Measurements from ENCODE around the gene METRN. TPM values are rescaled to one million over a fixed set of nuclear protein-coding genes. Genes with fewer than 3 reads are reported as not detected.
A peak's percentile ranks its signal among the peaks of the same experiment; 100 is the strongest.

The METRN gene
- total and polyA plus RNA-seq, 2 of the 4 experiments (the other 2 are of a cell fraction), result 6.1 to 48.2 TPM

- Histone ChIP-seq H3K9me3 (ENCODE audit: control insufficient read depth, insufficient read depth, low read length) (no peaks in the 10 kb centered on the region), H3K9me1 (ENCODE audit: insufficient read depth, low read length) (peaks cover 2% of the 10 kb centered on the region; the same call in 1 of the 2 replicates), H4K5ac (ENCODE audit: low read depth, low read length) (peak overlapping the region; percentile 62), H3K27ac (ENCODE audit: insufficient read depth, low read length) (peak overlapping the region; percentile 76; the same call in 1 of the 2 replicates), H2BK15ac (ENCODE audit: low read depth, low read length) (peak overlapping the region; percentile 80; the same call in 1 of the 3 replicates), H2AK9ac (replicated peaks; ENCODE audit: low read depth, low read length, poor library complexity) (peak overlapping the region; percentile 99), H3K36me3 (ENCODE audit: control insufficient read depth, insufficient read depth, low read length) (peaks cover 9% of the 10 kb centered on the region; the same call in 1 of the 2 replicates), H3K18ac (ENCODE audit: low read depth, low read length) (peak overlapping the region; percentile 50; the same call in 1 of the 2 replicates), H2BK20ac (ENCODE audit: low read depth, low read length) (no peak overlapping the region), H3K56ac (ENCODE audit: extremely low read depth, insufficient read depth, low read length) (no peak overlapping the region), H2AFZ (replicated peaks; ENCODE audit: low read length, poor library complexity) (peak overlapping the region; percentile 93), H3K23ac (ENCODE audit: low read depth, low read length) (peak overlapping the region; percentile 99), H4K91ac (ENCODE audit: insufficient read depth, low read depth, low read length) (peak overlapping the region; percentile 96), H3K9ac (ENCODE audit: low read depth, low read length) (peak overlapping the region; percentile 90), H3K27me3 (ENCODE audit: control insufficient read depth, insufficient read depth, low read length) (no peaks in the 10 kb centered on the region), H3K4me1 (ENCODE audit: control insufficient read depth, insufficient read depth, low read length) (peaks cover 6% of the 10 kb centered on the region), H3K4ac (ENCODE audit: low read depth, low read length) (peak overlapping the region; percentile 98), H4K8ac (ENCODE audit: low read depth in 2 of 2, low read length in 2 of 2) (peak overlapping the region; percentile 96 to 100), H3K79me1 (ENCODE audit: low read depth in 1 of 2, low read length in 2 of 2) (peaks cover 0 to 5% of the 10 kb centered on the region in 2 experiments; a peak in 1 of 4 replicates), H4K20me1 (ENCODE audit: insufficient read depth, low read length) (peaks cover 4% of the 10 kb centered on the region), H3K4me2 (ENCODE audit: low read depth, low read length) (peak overlapping the region; percentile 98), H2BK120ac (ENCODE audit: low read depth, low read length) (peak overlapping the region; percentile 60), H2AK5ac (ENCODE audit: low read depth, low read length) (peak overlapping the region; percentile 100), H3K4me3 (ENCODE audit: insufficient read depth, low read depth, low read length) (peak overlapping the region; percentile 62), H3K14ac (replicated peaks; ENCODE audit: low read depth, low read length) (peak overlapping the region; percentile 99), H2BK5ac (ENCODE audit: low read depth, low read length, poor library complexity, severe bottlenecking) (no peak overlapping the region)
- 0% methylated on average over 35 of the region's 61 CpGs; no CpG with 5 or more reads in 1 of the 2 experiments for WGBS, 2 experiments (ENCODE audit: extremely low coverage in 2 of 2, insufficient read length in 1 of 2)
- dilution Hi-C loops (cut with HindIII; ENCODE audit: low sequenced_read_pairs, unreplicated experiment), result no loop called here
- CTCF ChIA-PET, result no interaction called here
- ATAC-seq (ENCODE audit: low read depth) (peak; percentile 4), DNase-seq (no peak)
- in situ Hi-C loops (cut with MboI; ENCODE audit: low sequenced_read_pairs), result no loop called here
- peak; percentile 16; the same call in 1 of the 2 replicates for TF ChIP-seq USF2 (IDR thresholded peaks at IDR 0.05; ENCODE audit: low read depth, low read length)
- TF ChIP-seq SMC3 (IDR thresholded peaks at IDR 0.05; ENCODE audit: low read depth, low read length), result no peak
- TF ChIP-seq POLR2A (IDR thresholded peaks at IDR 0.05; ENCODE audit: low read depth, low read length), result peak; percentile 20; the same call in 1 of the 2 replicates
- POLR2A ChIA-PET (ENCODE audit: unreplicated experiment), result no interaction called here
- BruUV-seq (replicated peaks), result no TSS peak
- intact Hi-C loops (cut with micrococcal nuclease), result loop anchor here (5.0 kb wide), 1 partner anchor 60 kb away; the partner anchor contains the start of genes CHTF18 and RPUSD1
Measured at GRCh38 chr16:727291-727977, 12.5 kb downstream of the METRN start.
